HG03469 (cell line): ENCODE measurements around the gene TBC1D22A.
"Not testable (repeated sequence)": the region's sequence is repeated elsewhere in the genome, so short reads cannot be mapped to it uniquely, and the experiment has no call there.

Experiments
- ATAC-seq: cut with Tn5 transposase; IDR thresholded peaks from one replicate; pipeline ENCODE4 v1.9.1; 2021; ENCODE audit warnings: mild to moderate bottlenecking, moderate library complexity, moderate number of reproducible peaks; ENCODE audit not compliant: unreplicated experiment

Gene TBC1D22A

DNA sequence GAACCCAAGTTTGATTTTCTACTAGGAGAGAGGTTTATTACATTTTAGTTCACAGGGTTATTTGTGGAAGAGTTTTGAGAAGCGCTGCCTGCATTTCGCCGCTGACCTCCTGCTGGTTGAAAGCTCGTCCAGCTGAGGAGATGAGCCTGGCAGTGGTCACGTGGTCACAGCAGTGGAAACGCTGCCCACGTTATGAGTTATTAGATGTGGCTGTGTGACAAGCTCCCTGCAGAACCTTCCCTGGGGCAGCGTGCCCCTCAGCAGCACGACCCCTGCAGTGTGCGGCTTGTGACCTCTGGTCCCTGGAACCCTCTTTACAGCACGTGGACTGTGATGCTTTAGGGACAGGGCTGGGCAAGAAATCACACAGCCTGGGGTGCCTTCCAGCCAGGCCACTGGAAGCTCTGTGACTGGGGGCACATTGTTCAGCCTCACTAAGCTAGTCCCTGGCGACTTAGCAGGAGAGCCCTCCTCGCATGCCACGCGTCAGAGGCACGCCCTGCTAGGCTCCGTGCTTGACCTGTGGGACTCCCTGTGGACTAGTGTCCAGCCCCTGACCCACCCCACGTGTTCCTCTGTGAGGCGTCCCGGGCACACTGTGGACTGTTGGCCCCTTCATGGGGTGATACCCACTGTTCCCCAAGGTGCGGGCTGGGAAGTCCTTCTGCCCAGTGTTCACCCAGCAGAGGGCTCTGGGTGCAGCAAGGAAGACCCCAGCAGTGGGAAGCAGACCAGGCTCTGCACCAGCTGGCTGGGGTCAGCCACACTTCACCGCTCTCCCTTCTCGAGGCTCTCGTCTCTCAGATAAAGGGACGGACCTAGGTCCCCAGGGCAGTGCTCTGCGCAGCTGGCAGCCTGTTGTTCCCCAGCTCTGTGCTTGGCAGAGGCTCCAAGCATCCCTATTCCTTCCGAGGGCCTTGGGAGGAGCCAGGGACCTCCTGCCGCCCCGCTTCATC is 349.5 kb downstream of the TBC1D22A start:
- no peak for ATAC-seq

DNA sequence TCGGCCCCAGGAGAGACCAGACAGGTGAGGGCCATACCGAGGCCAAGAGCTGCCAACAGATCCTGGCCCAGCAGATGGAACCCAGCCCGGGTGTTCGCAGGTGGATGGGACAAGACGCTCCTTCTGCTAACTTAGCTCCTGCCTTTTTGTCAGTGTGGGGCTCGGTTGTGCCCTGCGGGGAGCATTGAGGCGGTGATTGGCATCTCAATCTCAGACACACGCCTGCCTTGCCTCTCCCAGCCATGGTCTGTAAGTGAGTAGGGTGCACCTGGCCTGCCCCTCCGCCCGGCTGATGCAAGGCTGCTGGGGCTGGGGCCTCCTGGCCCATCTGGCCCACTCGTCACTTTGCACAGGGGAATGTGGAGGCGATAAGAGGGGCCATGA is 350.1 kb downstream of the TBC1D22A start:
- no peak for ATAC-seq

DNA sequence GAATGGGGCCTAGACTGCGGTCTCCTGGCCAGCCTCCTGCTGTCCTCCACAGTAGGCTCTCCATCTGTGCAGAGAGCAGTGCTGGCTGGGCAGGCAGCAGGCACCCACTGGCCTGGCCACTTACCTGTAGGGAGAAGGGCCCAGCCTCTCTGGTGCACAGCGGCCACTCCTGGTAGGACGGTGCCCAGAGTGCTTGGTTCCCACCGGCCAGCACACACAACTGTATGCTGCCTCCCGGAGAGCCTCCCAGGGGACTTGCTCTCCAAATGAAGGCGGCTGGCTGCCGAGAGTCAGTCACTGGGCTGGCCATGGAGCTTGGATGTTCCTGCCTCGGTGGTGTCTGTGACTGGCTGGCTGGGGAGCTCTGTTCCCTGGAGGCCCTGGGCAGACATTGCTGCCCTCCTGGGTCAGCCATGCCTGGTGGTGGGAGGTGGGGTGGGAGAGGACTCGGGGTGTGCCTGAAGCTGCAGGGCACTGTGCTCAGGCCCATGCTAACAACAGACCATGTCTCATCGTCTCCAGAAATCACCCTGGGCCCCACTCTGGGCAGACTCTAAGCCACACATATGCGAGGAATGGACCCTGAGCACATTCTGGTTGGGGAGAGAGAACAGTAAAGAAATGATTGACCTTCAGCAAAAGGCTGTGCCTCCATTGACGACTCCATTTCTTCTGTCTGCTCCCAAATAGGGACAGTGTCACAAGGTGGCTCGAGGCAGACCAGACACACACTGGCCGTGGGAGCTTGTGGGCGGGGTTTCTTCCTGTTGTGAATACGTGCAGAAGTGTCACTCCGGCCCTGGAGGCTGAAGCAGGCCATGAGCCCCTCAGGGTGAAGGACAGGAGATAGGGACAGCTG is 350.8 kb downstream of the TBC1D22A start:
- ATAC-seq: no peak

DNA sequence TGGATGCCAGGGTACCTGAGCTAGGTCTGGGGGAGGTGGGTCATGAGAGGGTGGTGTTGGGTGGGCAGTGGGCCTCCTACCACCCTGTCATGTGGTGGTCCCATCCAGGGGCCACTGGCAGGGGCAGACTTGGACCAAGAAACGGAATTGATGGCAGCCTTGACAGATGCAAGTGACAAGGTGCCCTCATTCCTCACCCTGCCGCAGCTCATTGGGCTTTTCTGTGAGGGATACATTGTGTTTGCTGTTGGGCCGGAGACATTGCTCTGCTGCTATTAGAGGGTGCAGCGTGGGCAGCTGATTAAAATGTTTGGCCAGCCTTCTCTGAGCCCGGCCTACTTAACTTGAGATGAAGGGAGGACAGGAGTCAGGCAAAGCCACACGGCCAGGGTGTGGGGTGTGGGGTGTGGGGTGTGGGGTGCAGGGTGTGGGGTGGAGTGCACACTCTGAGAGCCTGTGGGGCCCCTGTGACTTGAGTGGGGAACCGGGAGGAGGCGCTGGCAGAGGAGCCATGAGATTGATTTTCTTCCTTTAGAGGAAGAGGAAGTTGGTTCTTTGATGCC is 351.5 kb downstream of the TBC1D22A start:
- no peak for ATAC-seq

DNA sequence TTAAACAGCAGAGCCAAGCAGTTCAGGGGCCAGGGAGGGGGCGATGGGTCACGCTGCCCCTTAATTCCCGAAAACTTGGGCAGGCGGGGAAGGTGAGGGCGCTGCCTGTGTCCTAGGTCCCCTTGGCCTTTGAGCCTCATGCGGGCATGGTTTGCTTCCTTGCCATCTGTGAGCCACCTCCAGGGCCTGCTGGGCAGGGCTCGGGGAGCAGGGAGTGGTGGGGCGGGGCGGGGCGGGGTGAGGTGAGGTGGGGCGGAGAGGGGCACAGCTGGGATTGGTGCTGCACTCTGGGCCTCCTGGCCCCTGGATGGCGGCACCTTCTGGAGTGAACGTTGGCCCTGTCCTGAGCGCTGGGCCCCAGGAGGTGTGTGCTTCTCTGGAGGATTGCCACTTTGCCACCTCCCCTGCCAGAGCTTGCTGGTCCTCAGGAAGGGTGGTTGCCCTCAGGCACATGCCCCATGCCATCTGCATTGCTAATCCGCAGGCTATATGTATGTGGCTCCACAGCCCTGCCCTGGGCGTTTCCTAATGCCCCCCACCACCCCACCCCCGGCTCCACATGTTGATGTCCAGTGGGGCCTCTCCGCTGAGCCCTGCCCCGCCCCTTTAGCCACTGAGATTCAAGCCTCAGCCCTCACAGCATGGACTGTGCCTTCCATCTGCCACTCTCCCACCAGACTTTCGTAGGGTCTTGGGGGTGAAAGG is 352.5 kb downstream of the TBC1D22A start:
- ATAC-seq: no peak

DNA sequence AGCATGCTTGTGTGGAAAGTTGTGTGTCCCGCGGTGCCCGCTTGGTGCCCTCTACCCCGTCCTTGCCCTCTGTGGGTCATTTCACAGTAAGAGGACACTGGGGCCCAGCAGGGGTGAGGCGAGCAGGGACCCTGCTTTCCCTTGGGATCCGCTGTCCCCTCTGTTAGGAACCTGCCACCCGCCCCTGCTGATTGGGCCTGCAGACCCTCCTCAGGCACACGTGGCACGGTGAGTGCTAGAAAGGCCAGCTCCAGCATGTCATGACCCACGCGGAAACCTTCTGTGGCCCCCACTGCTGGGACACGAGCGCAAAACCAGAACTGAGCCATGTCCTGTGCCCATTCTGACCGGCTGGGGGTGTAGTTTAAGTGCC is 353.1 kb downstream of the TBC1D22A start:
- no peak for ATAC-seq

DNA sequence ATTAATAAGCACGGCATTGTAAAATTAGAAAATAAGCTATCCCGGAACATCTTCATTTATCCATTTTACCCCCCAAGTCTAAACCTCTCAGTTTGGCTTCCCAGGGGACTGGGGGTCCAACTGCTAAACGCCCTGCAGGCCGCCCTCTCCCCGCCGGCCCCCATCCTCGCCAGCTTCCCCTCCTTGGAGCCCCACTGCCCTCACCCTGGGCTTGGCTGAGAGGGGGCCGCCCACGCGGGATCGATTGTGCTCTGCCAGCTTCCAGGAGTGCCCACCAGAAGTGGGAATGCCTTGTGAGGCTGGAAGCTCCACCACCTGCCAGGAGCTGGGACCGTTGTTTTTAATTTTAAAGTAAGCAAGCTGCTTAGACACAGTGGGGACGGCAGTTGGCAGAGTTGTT is 353.5 kb downstream of the TBC1D22A start:
- ATAC-seq: no peak

DNA sequence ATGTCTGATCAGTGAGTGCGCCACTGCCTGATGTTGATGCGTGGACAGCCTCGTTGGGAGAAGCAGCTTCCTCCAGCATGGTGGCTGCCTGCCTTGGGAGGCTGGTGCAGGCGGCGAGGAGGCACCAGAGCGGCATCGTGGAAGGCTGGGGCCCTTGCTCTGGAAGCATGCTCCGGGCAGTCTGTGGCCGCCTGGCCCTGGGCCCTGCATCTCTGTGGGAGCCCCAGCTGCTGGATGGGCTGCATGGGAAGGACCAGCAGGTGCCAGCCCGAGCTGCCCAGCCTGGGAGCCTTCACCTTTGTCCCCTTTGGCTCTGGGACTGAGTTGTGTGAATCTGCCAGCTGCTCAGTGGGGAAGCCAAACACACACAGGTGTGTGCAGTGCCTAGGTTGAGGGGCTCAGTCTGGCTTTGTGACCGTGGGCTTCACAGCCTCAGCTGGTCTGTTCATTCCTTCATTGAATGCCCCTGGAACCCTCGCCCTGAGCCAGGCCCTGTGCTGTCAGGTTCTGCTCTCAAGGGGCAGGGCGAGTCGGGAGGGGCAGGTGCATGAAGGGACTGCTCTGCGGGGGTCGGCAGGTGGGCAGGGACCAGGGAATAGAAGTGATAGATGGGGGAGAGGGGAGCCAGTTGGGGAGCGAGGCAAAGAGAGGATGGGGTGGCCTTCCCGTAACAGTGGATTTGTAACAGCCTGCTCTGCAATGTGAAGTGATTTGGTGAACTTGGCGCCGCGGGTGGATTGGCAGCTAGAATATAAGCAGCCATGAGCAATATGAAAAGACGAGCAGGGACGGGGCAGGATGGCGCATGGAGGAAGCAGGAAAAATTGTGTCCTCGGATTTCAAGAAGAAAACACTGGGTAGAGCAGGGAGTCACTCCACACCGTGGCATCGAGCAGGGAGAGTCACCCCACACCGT is 354.2 kb downstream of the TBC1D22A start:
- ATAC-seq: no peak

DNA sequence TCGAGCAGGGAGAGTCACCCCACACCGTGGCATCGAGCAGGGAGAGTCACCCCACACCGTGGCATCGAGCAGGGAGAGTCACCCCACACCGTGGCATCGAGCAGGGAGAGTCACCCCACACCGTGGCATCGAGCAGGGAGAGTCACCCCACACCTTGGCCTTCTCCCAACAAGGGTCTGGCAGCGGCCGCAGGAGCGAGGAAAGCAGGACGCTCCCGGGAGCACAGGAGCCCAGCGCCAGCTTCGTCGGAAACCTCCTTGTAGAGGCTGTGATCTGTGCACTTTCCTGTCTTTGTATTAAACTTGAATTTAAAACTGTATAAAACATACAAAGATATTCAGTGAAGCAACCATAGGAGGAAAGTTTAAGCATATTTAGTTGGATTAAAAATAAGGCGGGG is 355.0 kb downstream of the TBC1D22A start:
- not testable (repeated sequence) for ATAC-seq

DNA sequence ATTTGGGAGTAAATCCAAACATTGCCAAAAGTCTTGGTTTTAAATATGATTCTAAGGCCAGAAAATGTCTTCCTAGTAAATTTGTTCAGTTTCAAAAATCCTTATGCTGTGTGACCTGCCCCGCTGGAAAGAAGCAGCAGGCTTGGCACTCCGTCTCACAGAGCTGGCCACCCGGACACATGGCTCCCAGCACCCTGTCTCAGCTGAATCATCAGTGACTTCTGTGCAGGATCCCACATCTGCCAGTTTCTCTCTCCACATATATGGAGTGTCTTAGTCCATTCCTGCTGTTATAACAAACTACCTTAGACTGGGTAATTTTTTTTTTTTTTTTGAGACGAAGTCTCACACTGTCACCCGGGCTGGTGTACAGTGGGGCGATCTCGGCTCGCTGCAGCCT is 356.7 kb downstream of the TBC1D22A start:
- ATAC-seq: no peak

DNA sequence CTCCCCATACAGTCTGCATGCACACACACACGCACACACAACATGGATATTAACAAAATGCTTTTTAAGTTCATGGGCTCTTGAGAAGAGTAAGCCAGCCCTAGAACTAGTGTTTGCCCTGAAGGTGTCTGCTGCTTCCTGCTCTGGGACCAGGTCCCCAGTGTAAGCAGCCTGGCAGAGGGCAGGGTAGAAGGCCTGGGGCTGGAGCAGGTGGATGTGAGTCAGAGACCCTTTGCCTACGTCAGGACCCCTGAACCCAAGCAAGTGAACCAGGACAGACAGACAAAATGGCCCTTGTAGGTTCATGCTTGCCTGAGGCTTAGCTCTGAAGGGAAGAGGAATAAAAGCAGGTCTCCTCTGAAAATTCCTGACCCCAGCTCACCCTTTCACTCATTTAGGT is 357.9 kb downstream of the TBC1D22A start:
- no peak for ATAC-seq

DNA sequence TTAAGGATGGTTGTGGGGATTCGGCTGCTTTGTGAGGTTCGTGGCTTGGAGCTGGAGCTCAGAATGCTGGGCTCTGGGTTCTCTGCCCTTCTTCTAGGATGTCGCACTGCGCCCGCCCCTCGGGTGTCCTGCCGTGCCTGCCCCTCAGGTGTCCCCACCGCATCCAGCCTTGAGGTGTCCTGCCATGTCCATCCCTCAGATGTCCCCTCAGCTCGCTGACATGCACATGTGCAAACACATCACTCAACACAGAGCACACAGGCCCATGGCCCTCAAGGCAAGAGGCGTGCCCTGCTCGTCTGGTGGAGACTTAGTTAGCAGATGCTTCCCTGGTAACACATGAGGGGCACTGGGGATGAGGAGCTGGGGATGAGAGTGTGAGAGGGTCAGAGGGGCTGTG is 359.3 kb downstream of the TBC1D22A start:
- no peak for ATAC-seq

DNA sequence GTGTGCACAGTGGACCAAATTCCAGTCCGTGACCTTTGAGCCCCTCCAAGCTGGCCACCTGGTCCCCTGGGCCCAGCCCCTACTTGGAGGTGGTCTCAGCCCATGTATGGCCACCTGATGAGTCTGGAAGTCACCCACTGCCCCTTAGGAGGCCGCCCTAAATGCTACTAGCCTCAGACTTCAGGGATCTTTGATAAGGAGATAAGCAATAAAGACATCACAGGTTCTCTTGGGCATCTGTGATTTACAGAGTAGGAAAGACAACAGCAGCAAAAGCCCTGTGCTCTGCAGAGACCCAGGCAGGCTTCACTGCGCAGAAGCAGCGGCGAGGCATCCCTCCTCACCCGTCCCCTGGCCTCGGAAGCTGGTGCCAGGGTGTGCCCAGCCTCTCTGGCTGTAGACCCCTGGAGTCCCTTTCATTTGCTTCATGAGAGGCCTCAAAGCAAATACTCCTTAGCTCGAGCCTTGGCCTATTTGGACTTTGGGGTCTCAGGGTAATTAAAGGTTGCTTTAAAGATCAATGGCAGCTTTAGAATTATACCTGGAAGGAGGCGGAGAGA is 360.1 kb downstream of the TBC1D22A start:
- no peak for ATAC-seq

DNA sequence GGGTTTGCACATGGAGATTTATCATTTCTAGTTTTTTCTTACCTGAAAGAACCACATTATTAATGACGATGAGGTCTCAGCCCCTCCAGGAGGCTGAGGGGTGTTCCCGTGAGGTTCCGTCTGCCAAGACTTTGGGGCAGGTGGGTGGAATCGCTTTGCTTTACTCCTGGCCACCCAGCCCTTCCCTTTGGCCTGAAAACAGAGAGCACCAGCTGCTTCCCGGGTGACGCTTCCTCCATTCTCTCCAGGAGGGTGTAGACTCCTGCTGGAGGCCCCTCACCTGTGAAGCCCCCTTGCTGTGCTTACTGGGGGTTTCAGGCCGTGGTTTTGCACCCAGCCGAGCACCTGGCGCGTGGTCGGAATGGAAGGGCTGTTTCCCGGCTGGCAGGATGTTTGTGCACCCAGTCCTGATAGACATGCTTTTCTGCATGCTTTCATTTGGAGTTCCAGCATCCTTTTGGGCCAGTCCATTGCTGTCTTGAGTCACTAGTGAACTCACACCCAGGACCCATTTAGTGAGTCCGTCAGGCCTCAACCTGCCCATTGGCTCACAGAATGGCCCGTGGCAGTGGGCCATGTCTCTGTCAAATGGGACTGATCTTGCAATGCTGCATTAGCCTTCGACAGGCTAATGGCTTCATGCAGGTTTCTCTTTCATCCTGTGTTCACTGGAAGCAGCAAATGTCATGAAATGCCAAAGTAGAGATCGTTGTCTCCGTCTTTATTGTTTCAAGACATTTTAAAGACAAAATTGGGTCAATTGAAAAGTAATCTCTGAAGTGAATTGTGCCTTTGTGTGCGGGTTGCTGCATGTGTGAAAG is 360.8 kb downstream of the TBC1D22A start:
- ATAC-seq: no peak

DNA sequence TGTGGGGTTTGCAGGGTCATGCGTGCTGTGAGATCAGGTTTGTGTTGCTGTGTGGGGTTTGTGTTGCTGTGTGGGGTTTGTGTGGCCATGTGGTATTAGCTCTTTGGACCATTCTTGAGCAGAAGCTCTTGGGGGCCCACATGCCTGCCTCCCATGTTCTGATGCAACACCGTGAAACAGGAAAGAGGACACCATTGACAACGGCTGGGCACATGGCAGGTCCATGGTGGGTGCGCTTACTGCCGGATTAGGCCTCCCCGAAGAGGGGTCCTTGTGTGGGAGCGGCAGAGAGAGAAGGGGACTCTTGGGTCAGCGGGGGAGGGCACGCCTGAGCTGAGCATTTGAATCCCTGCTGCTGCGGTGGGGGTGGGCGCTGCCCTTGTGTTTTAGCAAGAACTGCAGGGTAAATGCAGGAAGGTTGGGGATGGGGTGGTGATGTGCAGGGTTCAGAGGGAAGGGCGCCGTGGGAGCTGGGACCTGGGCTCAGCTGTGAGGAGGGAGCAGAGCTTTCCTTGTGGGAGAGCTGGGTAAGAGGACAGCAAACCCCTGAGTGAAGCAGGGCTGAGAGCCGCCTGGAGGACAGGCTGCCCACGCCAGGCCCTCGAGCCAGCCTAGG is 361.5 kb downstream of the TBC1D22A start:
- no peak for ATAC-seq

DNA sequence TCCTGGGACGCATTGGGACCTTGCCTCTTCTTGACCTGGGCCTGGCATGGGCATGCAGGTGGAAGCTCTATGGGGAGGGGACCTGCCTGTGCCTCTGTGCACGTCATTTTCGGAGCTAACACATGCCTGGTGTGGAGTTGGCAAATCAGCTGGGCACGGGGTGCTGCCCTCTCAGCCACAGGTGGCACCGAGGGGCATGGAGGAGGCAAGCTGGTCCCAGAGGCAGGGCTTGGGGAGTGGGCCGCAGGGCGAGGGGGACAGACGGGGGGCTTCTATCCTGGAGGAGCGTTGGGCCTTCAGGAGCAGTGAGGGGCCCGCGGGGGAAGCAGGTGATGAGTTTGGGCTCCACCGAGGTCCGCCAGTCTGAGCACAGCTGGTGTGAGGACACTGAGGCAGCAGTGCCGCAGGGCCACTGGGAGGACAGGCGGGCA is 362.0 kb downstream of the TBC1D22A start:
- no peak for ATAC-seq

DNA sequence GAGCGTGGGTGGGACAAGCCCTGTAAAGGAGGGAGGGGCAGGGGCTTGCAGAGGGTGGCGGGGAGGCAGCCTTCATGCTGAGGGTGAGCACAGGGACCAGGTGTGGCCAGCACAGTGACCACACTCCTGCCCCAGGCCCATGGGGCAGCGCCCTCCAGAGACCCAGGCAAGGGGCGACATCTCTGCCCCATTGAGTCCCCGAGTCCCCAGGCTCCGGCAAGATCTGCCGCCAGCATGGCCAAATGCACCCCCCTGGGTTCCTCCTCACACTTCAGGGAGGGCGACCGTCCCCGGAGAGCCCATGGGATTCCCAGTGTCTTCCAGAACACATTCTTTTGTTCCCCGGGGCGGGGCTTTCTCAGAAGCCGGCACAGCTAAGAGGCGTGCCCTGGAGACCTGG is 362.5 kb downstream of the TBC1D22A start:
- ATAC-seq: no peak

DNA sequence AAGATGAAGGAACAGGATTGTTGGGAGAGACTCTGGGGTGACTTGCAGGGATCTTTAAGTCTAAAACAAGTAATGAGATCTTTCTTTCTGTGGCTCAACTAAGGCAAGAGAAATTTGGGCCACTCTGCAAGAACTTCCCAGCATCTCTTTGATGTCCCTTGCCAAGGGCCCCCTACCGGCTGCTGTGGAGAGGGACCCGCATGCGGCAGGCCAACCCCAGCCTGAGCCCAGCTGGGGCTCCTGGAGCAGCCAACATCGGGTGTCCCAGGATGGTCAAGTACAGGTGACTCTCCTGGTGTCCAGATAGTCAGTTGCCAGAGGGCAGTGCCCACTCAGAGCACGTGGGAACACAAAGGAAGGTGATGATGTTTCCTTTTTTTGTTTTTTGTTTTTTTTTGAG is 363.2 kb downstream of the TBC1D22A start:
- ATAC-seq: no peak
